Measurements from ENCODE around the gene ING5.

The ING5 gene

GRCh38 chr2:241776336-241777169, 74.7 kb downstream of the ING5 start, which contains the start of gene GAL3ST2:
Gene GAL3ST2, plus strand, starts transcription at chr2:241776822. Its CDS starts 134 bp downstream, at chr2:241776956.
- DNase-seq (ENCODE audit: low spot score) = no peak

- no peak for DNase-seq (ENCODE audit: low spot score)
Measured at GRCh38 chr2:241777170-241777685, 75.4 kb downstream of the ING5 start.

GRCh38 chr2:241777686-241778627, 76.1 kb downstream of the ING5 start:
- DNase-seq (ENCODE audit: low spot score) = no peak
